Measurements from ENCODE around the gene SCAP. TPM values are rescaled to one million over a fixed set of nuclear protein-coding genes. Genes with fewer than 3 reads are reported as not detected.
"Not testable (repeated sequence)": the region's sequence is repeated elsewhere in the genome, so short reads cannot be mapped to it uniquely, and the experiment has no call there.

Gene SCAP
- total RNA-seq, 2 experiments from 2014 or later = 31.6 to 34.7 TPM

DNA sequence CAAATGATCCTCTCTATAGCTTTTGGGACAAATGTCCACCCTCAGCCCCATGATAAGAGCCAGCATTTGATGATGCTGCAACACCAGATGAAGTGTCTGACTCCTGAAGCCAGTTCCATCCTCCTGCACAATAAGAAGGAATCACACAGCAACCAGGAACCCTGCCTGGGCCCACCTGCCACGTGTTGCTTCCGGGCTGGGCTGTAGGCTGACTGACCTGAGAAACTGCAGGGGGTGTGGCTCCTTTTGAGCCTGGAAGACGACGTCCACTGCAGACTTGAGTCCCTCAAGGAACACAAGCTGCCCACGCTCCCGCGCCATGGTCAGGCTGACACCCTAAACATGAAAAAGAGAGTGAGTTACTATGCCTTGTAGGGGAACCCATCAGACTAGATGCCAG is 28.4 kb upstream of the SCAP start:
- intact Hi-C loops (cut with micrococcal nuclease) = no loop called here
- H3K9me3 Mint-ChIP-seq = no peaks in the 10 kb centered on the region
- no peaks in the 10 kb centered on the region for H3K27me3 Mint-ChIP-seq (ENCODE audit: low read depth)
- no peak for DNase-seq
- H3K27ac Mint-ChIP-seq = no peak overlapping the region
- H3K36me3 Mint-ChIP-seq (ENCODE audit: low read depth) = peaks cover 31% of the 10 kb centered on the region
- no peak overlapping the region for H3K4me3 Mint-ChIP-seq
- H3K4me1 Mint-ChIP-seq (ENCODE audit: low read depth) = no peaks in the 10 kb centered on the region
- CTCF ChIA-PET = interaction anchor here (1.5 kb wide), 1 partner anchor 83 kb away, joined by 3 read pairs; no protein-coding TSS in a partner anchor

DNA sequence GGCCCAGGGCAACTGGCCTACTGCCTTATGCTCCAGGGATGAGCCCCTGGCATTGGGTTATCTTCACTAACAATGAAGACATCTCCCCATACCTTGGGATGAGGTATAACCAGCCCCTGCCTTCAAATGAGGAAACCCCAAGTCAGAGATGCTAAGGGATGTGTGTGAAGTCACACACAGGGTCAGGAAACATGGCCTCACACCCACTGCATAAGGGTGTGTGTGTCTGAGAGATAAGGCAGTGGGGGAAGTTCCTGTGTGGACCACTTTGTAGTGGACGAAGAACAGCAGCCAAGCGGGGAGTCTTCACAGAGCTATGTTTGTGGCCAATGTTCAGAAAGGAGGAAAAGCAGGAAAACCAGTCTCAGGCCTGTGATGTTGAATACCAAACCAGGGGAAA is 27.3 kb upstream of the SCAP start:
- DNase-seq = no peak
- no peak overlapping the region for H3K27ac Mint-ChIP-seq
- CTCF ChIA-PET = interaction anchor here (1.4 kb wide), 1 partner anchor 19 kb away, joined by 3 read pairs; no protein-coding TSS in a partner anchor
- intact Hi-C loops (cut with micrococcal nuclease) = no loop called here
- peaks cover 37% of the 10 kb centered on the region for H3K36me3 Mint-ChIP-seq (ENCODE audit: low read depth)
- H3K4me3 Mint-ChIP-seq = no peak overlapping the region
- no peaks in the 10 kb centered on the region for H3K9me3 Mint-ChIP-seq
- no peaks in the 10 kb centered on the region for H3K4me1 Mint-ChIP-seq (ENCODE audit: low read depth)
- no peaks in the 10 kb centered on the region for H3K27me3 Mint-ChIP-seq (ENCODE audit: low read depth)

DNA sequence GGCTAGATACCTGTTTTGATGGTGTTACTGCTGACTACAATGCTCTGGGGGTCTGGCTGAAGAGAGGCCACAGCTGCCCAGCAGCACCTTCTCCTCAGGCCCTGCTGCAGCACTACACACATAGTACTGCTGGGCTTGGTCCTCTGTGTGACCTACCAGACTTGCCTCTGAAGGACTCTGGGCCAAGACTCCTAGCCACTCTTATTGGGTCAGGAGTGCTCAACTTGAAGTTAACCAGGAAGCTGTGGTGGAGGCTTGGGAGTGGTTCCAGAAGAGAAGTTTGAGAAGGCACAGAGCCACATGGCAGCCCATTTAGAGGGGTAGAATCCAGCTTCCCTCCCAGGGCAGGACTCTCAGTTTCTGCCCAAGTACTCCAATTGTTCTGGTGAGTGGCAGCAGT is 21.2 kb upstream of the SCAP start:
- intact Hi-C loops (cut with micrococcal nuclease) = no loop called here
- H3K9me3 Mint-ChIP-seq = no peaks in the 10 kb centered on the region
- no peaks in the 10 kb centered on the region for H3K4me1 Mint-ChIP-seq (ENCODE audit: low read depth)
- H3K27me3 Mint-ChIP-seq (ENCODE audit: low read depth) = no peaks in the 10 kb centered on the region
- CTCF ChIA-PET = no interaction called here
- H3K27ac Mint-ChIP-seq = no peak overlapping the region
- H3K36me3 Mint-ChIP-seq (ENCODE audit: low read depth) = peaks cover 35% of the 10 kb centered on the region
- no peak for DNase-seq
- no peak overlapping the region for H3K4me3 Mint-ChIP-seq

DNA sequence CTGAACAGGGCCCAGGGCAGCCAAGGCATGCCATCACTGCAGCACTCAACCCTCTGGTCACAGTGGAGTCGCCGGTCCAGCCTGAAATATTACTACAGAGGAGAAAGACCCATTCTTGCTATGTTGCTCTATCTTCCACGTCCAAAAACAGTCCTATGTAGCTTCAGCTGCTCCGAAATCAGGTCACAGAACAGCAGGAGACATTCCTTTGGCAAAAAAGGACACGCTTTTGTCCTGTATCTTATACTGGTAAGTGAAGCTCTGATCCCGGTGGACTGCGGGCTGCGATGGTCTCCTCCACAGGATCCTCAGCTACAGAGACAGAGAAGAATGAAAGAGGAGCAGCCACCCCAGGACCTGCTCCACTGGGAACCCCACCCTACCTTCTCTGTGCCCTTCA is 20.1 kb upstream of the SCAP start:
- peaks cover 27% of the 10 kb centered on the region for H3K36me3 Mint-ChIP-seq (ENCODE audit: low read depth)
- no peak for DNase-seq
- H3K27ac Mint-ChIP-seq = no peak overlapping the region
- no peaks in the 10 kb centered on the region for H3K9me3 Mint-ChIP-seq
- CTCF ChIA-PET = interaction anchor here (0.6 to 1.1 kb wide), 3 partner anchors 19 to 825 kb away, joined by 3 read pairs; no protein-coding TSS in a partner anchor
- no peak overlapping the region for H3K4me3 Mint-ChIP-seq
- intact Hi-C loops (cut with micrococcal nuclease) = no loop called here
- no peaks in the 10 kb centered on the region for H3K4me1 Mint-ChIP-seq (ENCODE audit: low read depth)
- H3K27me3 Mint-ChIP-seq (ENCODE audit: low read depth) = no peaks in the 10 kb centered on the region

DNA sequence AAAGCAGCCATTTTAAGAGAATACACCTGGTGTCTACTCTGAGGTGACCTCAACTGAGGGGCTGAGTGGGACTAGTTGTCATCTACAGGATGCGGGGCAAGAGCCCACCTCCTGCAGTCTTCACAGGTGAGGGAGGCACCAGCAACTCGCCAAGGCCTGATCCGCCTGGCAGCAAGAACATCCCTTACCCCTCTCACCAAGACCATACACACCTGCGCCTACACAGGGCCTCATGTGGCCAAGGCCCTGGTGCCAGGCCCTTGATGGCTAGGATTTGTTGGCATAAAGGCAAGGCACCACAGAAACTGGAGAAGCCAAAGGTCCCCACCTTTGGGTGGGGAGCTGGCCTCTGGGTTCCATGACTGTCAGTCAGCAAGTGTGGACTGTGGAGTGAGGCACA is 19.4 kb upstream of the SCAP start:
- H3K27ac Mint-ChIP-seq = no peak overlapping the region
- CTCF ChIA-PET = interaction anchor here (0.6 kb wide), 1 partner anchor 826 kb away, joined by 3 read pairs; no protein-coding TSS in a partner anchor
- intact Hi-C loops (cut with micrococcal nuclease) = no loop called here

DNA sequence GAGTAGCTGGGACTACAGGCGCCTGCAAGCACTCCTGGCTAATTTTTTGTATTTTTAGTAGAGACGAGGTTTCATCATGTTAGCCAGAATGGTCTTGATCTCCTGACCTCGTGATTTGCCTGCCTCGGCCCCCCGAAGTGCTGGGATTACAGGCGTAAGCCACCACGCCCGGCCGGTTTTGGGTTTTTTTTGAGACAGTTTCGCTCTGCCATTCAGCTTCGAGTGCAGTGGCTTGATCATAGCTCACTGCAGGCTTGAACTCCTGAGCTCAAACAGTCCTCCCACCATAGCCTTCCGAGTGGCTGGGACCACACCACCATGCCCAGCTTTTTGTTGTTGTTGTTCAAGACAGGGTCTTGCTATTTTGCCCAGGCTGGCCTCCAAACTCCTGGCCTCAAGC is 16.0 kb upstream of the SCAP start:
- Mint-ChIP-seq H3K27ac (no peak overlapping the region), H3K4me1 (ENCODE audit: low read depth) (no peaks in the 10 kb centered on the region), H3K9me3 (no peaks in the 10 kb centered on the region), H3K36me3 (ENCODE audit: low read depth) (peaks cover 7% of the 10 kb centered on the region), H3K4me3 (no peak overlapping the region), H3K27me3 (ENCODE audit: low read depth) (no peaks in the 10 kb centered on the region)
- no peak for DNase-seq
- intact Hi-C loops (cut with micrococcal nuclease) = no loop called here
- CTCF ChIA-PET = interaction anchor here (0.6 to 0.7 kb wide), 2 partner anchors 41 to 166 kb away, joined by 3 read pairs; no protein-coding TSS in a partner anchor

More for the DNA sequence above, 19.4 kb upstream of the SCAP start:
- Mint-ChIP-seq H3K4me3 (no peak overlapping the region), H3K4me1 (ENCODE audit: low read depth) (no peaks in the 10 kb centered on the region), H3K27me3 (ENCODE audit: low read depth) (no peaks in the 10 kb centered on the region), H3K36me3 (ENCODE audit: low read depth) (peaks cover 21% of the 10 kb centered on the region), H3K9me3 (no peaks in the 10 kb centered on the region)
- DNase-seq = no peak

DNA sequence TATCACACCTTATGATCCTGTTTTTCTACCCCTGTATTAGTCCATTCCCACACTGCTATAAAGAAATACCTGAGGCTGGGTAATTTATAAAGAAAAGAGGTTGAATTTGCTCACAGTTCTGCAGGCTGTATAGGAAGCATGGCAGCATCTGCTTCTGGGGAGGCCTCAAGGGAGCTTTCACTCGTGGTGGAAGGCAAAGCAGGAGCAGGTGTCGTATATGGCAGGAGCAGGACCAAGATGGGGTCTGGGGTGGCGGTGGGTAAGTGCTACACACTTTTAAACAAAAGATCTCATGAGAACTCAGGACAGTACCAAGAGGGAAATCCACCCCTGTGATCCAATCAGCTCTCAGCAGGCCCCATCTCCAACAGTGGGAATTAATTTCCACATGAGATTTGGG is 15.4 kb upstream of the SCAP start:
- Mint-ChIP-seq H3K9me3 (no peaks in the 10 kb centered on the region), H3K27ac (no peak overlapping the region)
- CTCF ChIA-PET = interaction anchor here (0.7 kb wide), 1 partner anchor 41 kb away, joined by 3 read pairs; no protein-coding TSS in a partner anchor

DNA sequence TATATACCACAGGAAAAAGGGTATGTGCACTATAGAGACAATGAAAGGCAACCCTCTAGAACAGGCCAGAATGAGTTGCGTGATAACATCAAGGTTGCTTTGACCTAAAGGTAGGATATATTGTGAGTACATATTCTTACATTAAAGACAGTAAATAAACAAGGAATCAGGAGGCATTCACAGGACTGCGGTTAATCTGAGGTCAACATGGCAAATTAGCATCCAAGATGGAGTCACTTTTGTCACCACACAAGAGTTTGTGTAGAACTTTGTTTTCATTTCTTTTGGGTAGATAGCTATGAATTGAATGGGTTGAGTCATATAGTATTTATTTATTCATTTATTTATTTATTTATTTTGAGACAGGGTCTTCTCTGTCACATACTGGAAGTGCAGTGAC is 11.5 kb upstream of the SCAP start:
- no peaks in the 10 kb centered on the region for H3K4me1 Mint-ChIP-seq (ENCODE audit: low read depth)
- no peak overlapping the region for H3K27ac Mint-ChIP-seq
- peaks cover 1% of the 10 kb centered on the region for H3K36me3 Mint-ChIP-seq (ENCODE audit: low read depth)
- H3K27me3 Mint-ChIP-seq (ENCODE audit: low read depth) = no peaks in the 10 kb centered on the region
- H3K9me3 Mint-ChIP-seq = no peaks in the 10 kb centered on the region
- DNase-seq = no peak
- no peak overlapping the region for H3K4me3 Mint-ChIP-seq
- CTCF ChIA-PET = interaction anchor here (1.6 kb wide), 1 partner anchor 11 kb away, joined by 6 read pairs; no protein-coding TSS in a partner anchor
- intact Hi-C loops (cut with micrococcal nuclease) = no loop called here

More for the DNA sequence above, 15.4 kb upstream of the SCAP start:
- Mint-ChIP-seq H3K27me3 (ENCODE audit: low read depth) (no peaks in the 10 kb centered on the region), H3K4me3 (no peak overlapping the region), H3K4me1 (ENCODE audit: low read depth) (no peaks in the 10 kb centered on the region), H3K36me3 (ENCODE audit: low read depth) (peaks cover 4% of the 10 kb centered on the region)
- intact Hi-C loops (cut with micrococcal nuclease) = no loop called here
- DNase-seq = no peak

DNA sequence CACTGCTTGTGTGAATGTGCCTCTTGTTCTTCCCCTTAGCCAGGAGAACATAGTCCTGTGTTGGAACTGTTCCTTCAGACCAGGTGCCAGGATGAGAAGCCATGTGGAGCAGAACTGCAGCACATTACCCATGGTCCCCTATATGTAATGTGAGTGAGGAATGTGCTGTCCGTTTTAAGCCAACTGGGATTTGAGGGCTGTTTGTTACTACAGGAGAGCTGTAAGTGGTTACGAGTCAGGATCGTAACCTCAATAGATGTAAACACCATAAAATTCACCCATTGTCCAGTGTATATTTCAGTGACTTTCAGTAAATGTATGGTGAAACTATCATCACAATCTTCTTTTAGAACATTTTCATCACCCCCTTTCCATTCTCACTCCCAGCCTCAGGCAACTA is 10.1 kb upstream of the SCAP start:
- H3K27ac Mint-ChIP-seq = no peak overlapping the region
- no peaks in the 10 kb centered on the region for H3K9me3 Mint-ChIP-seq
- peaks cover 1% of the 10 kb centered on the region for H3K36me3 Mint-ChIP-seq (ENCODE audit: low read depth)
- H3K4me3 Mint-ChIP-seq = no peak overlapping the region
- no peaks in the 10 kb centered on the region for H3K4me1 Mint-ChIP-seq (ENCODE audit: low read depth)
- intact Hi-C loops (cut with micrococcal nuclease) = no loop called here
- CTCF ChIA-PET = interaction anchor here (0.8 kb wide), 1 partner anchor 10 kb away, joined by 7 read pairs; no protein-coding TSS in a partner anchor
- DNase-seq = no peak
- H3K27me3 Mint-ChIP-seq (ENCODE audit: low read depth) = no peaks in the 10 kb centered on the region

DNA sequence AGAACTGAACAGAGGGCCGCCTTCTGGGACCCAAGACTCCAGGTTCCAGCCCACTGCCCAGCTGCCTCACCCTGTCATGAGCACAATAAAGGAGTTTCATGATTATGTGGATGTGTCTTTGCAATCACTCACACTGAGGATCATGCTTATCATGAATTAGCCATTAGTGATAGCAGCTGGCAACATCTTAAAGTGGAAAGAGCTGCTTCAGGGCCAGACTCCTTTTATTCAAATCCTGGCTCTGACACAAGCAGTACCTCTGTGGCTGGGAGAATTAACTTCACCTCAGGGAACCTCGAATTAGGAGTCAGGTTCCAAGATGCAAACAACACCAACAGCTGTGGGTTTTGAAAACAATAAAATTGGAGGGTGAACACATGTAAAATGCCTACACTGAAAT is 6.6 kb upstream of the SCAP start:
- Mint-ChIP-seq H3K36me3 (ENCODE audit: low read depth) (no peaks in the 10 kb centered on the region), H3K9me3 (no peaks in the 10 kb centered on the region)

DNA sequence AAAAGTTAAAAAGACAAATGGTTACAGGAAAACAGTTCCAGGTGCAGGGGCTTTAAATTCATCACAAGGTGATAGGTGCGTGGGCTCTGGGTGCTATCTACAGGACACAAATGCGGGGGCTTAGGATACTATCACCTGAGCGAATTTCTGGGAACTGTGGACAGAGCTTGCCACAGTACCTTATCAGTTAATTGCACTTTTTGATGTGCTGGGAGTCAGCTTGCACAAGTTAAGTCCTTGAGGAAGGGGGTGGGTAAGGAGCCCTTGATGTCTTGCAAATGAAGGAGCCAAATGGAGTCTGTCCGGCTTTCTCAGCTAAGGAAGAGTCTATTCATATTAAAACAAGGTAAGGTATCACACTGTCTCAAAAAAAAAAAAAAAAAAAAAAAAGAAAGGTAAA is 6.0 kb upstream of the SCAP start:
- DNase-seq; H3K4me3 Mint-ChIP-seq; intact Hi-C loops (cut with micrococcal nuclease); H3K4me1 Mint-ChIP-seq (ENCODE audit: low read depth); CTCF ChIA-PET; H3K27ac Mint-ChIP-seq; H3K27me3 Mint-ChIP-seq (ENCODE audit: low read depth); H3K9me3 Mint-ChIP-seq; H3K36me3 Mint-ChIP-seq (ENCODE audit: low read depth): not testable (repeated sequence)

More for the DNA sequence above, 6.6 kb upstream of the SCAP start:
- CTCF ChIA-PET = interaction anchor here (0.6 to 0.7 kb wide), 2 partner anchors 26 to 83 kb away, joined by 4 to 6 read pairs; no protein-coding TSS in a partner anchor
- Mint-ChIP-seq H3K27ac (no peak overlapping the region), H3K27me3 (ENCODE audit: low read depth) (no peaks in the 10 kb centered on the region), H3K4me1 (ENCODE audit: low read depth) (no peaks in the 10 kb centered on the region), H3K4me3 (no peak overlapping the region)
- intact Hi-C loops (cut with micrococcal nuclease) = no loop called here
- no peak for DNase-seq

DNA sequence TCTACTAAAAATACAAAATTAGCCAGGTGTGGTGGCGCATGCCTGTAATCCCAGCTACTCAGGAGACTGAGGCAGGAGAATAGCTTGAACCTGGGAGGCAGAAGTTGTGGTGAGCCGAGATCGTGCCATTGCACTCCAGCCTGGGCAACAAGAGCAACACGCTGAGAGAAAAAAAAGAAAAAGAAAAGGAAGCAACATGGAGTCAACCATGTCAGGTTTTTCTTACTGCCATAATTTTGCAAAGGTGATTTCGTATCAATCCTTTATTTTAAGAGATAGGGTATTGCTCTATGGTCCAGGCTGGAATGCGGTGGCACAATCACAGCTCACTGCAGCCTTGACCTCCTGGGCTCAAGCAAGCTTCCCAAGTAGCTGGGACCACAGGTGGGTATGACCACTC is 4.5 kb upstream of the SCAP start:
- H3K9me3 Mint-ChIP-seq, CTCF ChIA-PET, H3K27ac Mint-ChIP-seq: not testable (repeated sequence)

DNA sequence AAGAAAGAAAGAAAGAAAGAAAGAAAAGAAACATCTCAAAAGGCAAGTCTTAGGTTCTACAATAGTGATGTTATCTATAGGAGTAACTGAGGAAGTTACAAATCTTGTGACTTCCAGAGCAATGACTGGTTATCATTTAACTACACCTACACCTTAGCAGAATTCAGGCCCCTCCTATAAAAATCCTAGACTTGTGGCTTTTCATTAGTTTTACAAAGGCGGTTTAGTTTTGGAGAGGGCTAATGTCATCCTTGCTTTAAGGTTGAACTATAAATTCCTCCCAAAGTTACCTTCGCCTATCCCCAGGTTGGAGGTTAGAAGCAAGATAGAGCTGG is 4.1 kb upstream of the SCAP start:
- Mint-ChIP-seq H3K4me3 (no peak overlapping the region), H3K27me3 (ENCODE audit: low read depth) (no peaks in the 10 kb centered on the region), H3K36me3 (ENCODE audit: low read depth) (no peaks in the 10 kb centered on the region), H3K4me1 (ENCODE audit: low read depth) (peaks cover 15% of the 10 kb centered on the region), H3K9me3 (no peaks in the 10 kb centered on the region), H3K27ac (no peak overlapping the region)
- intact Hi-C loops (cut with micrococcal nuclease) = loop anchor here (5.0 kb wide), 1 partner anchor 197 kb away; the partner anchor contains the start of genes KIF9 and KLHL18
- CTCF ChIA-PET = no interaction called here
- DNase-seq = no peak

More for the DNA sequence above, 4.5 kb upstream of the SCAP start:
- intact Hi-C loops (cut with micrococcal nuclease); H3K36me3 Mint-ChIP-seq (ENCODE audit: low read depth); H3K27me3 Mint-ChIP-seq (ENCODE audit: low read depth); DNase-seq; H3K4me1 Mint-ChIP-seq (ENCODE audit: low read depth); H3K4me3 Mint-ChIP-seq: not testable (repeated sequence)

Measured in activated naive CD4-positive, alpha-beta T cell treated with anti-CD3 and anti-CD28 coated beads for 36 hours (primary cell).